Panc1 (cell line): ENCODE results near the gene FILIP1. TPM values are rescaled to one million over a fixed set of nuclear protein-coding genes. Genes with fewer than 3 reads are reported as not detected.
A peak's percentile ranks its signal among the peaks of the same experiment; 100 is the strongest.

Source experiments
- ATAC-seq: fragments of 200-7000 bp; cut with Tn5 transposase; 2 replicates; pipeline ENCODE4 v1.9.1; 2020; ENCODE audit warnings: mild to moderate bottlenecking, moderate library complexity
- BruUV-seq: library from RNA; stranded (reverse); fragments of 400-500 nt; replicated peaks from 2 replicates; lab custom pipeline; 2021; lab: Mats Ljungman, UMichigan
- CTCF ChIA-PET: fragments of 300-600 bp; sonication (Branson Sonifier 250); formaldehyde crosslinking; loops from one replicate; lab custom pipeline; 2022; ENCODE audit warnings: antibody characterized with exemption; lab: Charles Lee
- POLR2A ChIA-PET: fragments of 300-600 bp; sonication (Branson Sonifier 250); formaldehyde crosslinking; loops from one replicate; lab custom pipeline; 2022; ENCODE audit warnings: antibody characterized with exemption; lab: Charles Lee
- DNase-seq: peaks from one replicate; pipeline ENCODE4 v3.0.0-alpha.2; 2010; ENCODE audit warnings: low read depth, low spot score
- H3K27ac ChIP-seq: 2 replicates; pipeline ENCODE4 v1.5.1; 2011; ENCODE audit warnings: mild to moderate bottlenecking, low read length, inconsistent platforms
- H3K27me3 ChIP-seq: fragments of 200-500 bp; sonication (Bioruptor generic); 2 replicates; pipeline ENCODE4 v1.6.0; 2014; ENCODE audit warnings: low read length, inconsistent platforms; ENCODE audit not compliant: control insufficient read depth, insufficient read depth
- H3K36me3 ChIP-seq: fragments of 200-500 bp; sonication (Bioruptor generic); 2 replicates; pipeline ENCODE4 v1.5.1; 2014; ENCODE audit warnings: inconsistent platforms, mild to moderate bottlenecking, low read length, moderate library complexity; ENCODE audit not compliant: control insufficient read depth, insufficient read depth
- H3K4me1 ChIP-seq: 2 replicates; pipeline ENCODE4 v1.5.1; 2011; ENCODE audit warnings: inconsistent platforms, mild to moderate bottlenecking, low read length, moderate library complexity; ENCODE audit not compliant: control insufficient read depth, insufficient read depth
- H3K4me3 ChIP-seq, 2 experiments: 2 replicates each; pipeline ENCODE4 v1.5.1; 2011 to 2012; ENCODE audit warnings: low read depth in 2 of 2, low read length in 2 of 2, mild to moderate bottlenecking in 2 of 2, inconsistent platforms in 1 of 2, moderate library complexity in 1 of 2
- H3K9me3 ChIP-seq: fragments of 200-500 bp; sonication (Bioruptor generic); 2 replicates; pipeline ENCODE4 v1.5.1; 2014; ENCODE audit warnings: low read depth, mild to moderate bottlenecking, inconsistent platforms, low read length, moderate library complexity; ENCODE audit not compliant: control insufficient read depth, insufficient read depth
- POLR2AphosphoS5 ChIP-seq: IDR thresholded peaks from 2 replicates; pipeline ENCODE4 v1.6.1; 2012; ENCODE audit warnings: mild to moderate bottlenecking, low read depth, low read length, moderate library complexity
- SIN3A ChIP-seq: IDR thresholded peaks from 2 replicates; pipeline ENCODE4 v1.6.1; 2012; ENCODE audit warnings: low read depth, mild to moderate bottlenecking, low read length, moderate library complexity, borderline replicate concordance; ENCODE audit not compliant: insufficient read depth
- TCF7L2 ChIP-seq: IDR thresholded peaks from 2 replicates; pipeline ENCODE4 v1.6.1; 2011; ENCODE audit warnings: mild to moderate bottlenecking, low read depth, low read length, inconsistent platforms
- in situ Hi-C: cut with HindIII; loops from 2 replicates; pipeline ENCODE4 v1.10.0; 2016; ENCODE audit warnings: low sequenced_read_pairs, low pct_unique_long_range_greater_than_20kb
- intact Hi-C: fragments of 100-400 bp; cut with micrococcal nuclease; formaldehyde crosslinking; loops from one replicate; pipeline ENCODE4 v1.10.0; 2022; ENCODE audit not compliant: unreplicated experiment
- total RNA-seq: library from RNA; stranded (reverse); gene quantifications from one replicate; pipeline ENCODE4 v1.2.1, GENCODE V29; 2021; ENCODE audit not compliant: unreplicated experiment
- TF ChIP-seq, protein P1 (sequence below), 2 experiments: IDR thresholded peaks; 2 replicates each; pipeline ENCODE4 v1.6.1; 2011 to 2012; ENCODE audit warnings: low read depth in 2 of 2, control low read depth in 1 of 2, low read length in 1 of 2, mild to moderate bottlenecking in 1 of 2, moderate library complexity in 1 of 2; ENCODE audit not compliant: insufficient read depth in 1 of 2
- TF ChIP-seq, protein P2 (sequence below): fragments of 450-650 bp; IDR thresholded peaks from 2 replicates; pipeline ENCODE4 v1.5.1; 2017; ENCODE audit warnings: mild to moderate bottlenecking

Gene FILIP1
- total RNA-seq, 1 experiment from 2014 or later, result 0.26 TPM

DNA sequence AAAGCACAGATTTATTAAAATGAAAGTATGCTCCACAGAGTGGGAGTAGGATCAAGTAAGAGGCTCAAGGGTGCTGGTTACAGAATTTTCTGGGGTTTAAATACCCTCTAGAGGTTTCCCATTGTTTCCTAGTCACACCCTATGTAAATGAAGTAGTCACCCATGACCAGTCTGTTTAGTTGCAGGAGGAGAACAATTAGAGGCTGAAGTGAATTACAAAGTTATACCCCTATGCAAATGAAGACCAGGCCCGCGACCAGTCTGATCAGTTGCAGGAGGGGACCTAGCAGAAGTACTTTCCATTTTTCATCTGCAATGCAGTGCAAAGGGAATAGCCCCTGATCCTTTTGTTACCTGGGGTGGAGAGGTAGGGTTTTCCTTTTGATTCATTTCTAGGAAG is 11.8 kb upstream of the FILIP1 start:
- H3K27me3 ChIP-seq, result no peaks in the 10 kb centered on the region
- intact Hi-C loops, result no loop called here
- DNase-seq (no peak), ATAC-seq (no peak)
- TF ChIP-seq POLR2AphosphoS5 (no peak), SIN3A (no peak), TCF7L2 (no peak)
- TF ChIP-seq, protein P1, sequence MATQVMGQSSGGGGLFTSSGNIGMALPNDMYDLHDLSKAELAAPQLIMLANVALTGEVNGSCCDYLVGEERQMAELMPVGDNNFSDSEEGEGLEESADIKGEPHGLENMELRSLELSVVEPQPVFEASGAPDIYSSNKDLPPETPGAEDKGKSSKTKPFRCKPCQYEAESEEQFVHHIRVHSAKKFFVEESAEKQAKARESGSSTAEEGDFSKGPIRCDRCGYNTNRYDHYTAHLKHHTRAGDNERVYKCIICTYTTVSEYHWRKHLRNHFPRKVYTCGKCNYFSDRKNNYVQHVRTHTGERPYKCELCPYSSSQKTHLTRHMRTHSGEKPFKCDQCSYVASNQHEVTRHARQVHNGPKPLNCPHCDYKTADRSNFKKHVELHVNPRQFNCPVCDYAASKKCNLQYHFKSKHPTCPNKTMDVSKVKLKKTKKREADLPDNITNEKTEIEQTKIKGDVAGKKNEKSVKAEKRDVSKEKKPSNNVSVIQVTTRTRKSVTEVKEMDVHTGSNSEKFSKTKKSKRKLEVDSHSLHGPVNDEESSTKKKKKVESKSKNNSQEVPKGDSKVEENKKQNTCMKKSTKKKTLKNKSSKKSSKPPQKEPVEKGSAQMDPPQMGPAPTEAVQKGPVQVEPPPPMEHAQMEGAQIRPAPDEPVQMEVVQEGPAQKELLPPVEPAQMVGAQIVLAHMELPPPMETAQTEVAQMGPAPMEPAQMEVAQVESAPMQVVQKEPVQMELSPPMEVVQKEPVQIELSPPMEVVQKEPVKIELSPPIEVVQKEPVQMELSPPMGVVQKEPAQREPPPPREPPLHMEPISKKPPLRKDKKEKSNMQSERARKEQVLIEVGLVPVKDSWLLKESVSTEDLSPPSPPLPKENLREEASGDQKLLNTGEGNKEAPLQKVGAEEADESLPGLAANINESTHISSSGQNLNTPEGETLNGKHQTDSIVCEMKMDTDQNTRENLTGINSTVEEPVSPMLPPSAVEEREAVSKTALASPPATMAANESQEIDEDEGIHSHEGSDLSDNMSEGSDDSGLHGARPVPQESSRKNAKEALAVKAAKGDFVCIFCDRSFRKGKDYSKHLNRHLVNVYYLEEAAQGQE (IDR thresholded peaks at IDR 0.05; ENCODE audit: insufficient read depth in 1 of 2, low read depth in 2 of 2, low read length in 1 of 2), result no peak
- TF ChIP-seq, protein P2, sequence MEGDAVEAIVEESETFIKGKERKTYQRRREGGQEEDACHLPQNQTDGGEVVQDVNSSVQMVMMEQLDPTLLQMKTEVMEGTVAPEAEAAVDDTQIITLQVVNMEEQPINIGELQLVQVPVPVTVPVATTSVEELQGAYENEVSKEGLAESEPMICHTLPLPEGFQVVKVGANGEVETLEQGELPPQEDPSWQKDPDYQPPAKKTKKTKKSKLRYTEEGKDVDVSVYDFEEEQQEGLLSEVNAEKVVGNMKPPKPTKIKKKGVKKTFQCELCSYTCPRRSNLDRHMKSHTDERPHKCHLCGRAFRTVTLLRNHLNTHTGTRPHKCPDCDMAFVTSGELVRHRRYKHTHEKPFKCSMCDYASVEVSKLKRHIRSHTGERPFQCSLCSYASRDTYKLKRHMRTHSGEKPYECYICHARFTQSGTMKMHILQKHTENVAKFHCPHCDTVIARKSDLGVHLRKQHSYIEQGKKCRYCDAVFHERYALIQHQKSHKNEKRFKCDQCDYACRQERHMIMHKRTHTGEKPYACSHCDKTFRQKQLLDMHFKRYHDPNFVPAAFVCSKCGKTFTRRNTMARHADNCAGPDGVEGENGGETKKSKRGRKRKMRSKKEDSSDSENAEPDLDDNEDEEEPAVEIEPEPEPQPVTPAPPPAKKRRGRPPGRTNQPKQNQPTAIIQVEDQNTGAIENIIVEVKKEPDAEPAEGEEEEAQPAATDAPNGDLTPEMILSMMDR, result no peak
- ChIA-PET POLR2A (no interaction called here), CTCF (no interaction called here)
- no peaks in the 10 kb centered on the region for H3K4me1 ChIP-seq
- H3K27ac ChIP-seq, result no peak overlapping the region
- no peaks in the 10 kb centered on the region for H3K36me3 ChIP-seq
- no peaks in the 10 kb centered on the region for H3K9me3 ChIP-seq
- in situ Hi-C loops, result no loop called here
- no TSS peak for BruUV-seq
- H3K4me3 ChIP-seq, result no peak overlapping the region

DNA sequence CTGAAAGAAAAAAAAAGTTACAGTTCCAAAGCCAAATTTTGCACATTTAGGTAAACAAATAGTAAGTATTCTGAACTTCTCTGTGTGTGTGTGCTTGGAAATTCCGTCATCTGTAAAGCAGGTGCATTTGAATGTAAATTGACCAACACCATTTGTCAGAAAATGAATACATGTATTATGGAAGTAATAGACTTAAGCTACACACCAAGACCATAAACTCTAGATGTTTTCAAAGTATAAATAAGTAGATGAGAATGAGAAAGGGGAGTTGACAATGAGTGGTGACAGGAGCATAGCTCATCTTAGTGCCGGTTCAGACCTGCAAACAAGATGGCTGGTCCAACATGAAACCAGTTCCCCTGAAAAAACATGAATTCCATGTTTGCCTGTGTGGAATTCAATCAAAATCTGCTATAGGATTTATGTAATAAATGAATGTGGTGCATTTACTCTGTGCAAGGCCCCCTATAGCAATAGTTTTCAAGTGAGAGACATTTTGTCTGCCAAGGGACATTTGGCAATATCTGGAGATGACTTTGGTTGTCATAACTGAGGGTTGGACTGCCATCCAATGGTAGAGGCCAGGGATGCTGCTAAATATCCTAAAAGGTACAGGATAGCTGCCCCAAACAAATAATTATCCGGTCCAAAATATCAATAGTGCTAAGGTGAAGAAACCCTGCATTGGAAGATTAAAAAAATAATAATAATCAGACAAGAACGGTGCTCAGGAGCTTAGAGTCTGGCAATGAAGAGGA is 11.0 kb upstream of the FILIP1 start:
- in situ Hi-C loops, result no loop called here
- Histone ChIP-seq H3K4me1 (no peaks in the 10 kb centered on the region), H3K4me3 (no peak overlapping the region), H3K9me3 (no peaks in the 10 kb centered on the region), H3K27ac (no peak overlapping the region), H3K27me3 (no peaks in the 10 kb centered on the region), H3K36me3 (no peaks in the 10 kb centered on the region)
- TF ChIP-seq TCF7L2 (no peak), POLR2AphosphoS5 (no peak), SIN3A (no peak)
- TF ChIP-seq, protein P1 (IDR thresholded peaks at IDR 0.05; ENCODE audit: insufficient read depth in 1 of 2, low read depth in 2 of 2, low read length in 1 of 2), result no peak
- TF ChIP-seq, protein P2, result peak; percentile 16; the same call in 1 of the 2 replicates
- ChIA-PET POLR2A (no interaction called here), CTCF (no interaction called here)
- BruUV-seq, result no TSS peak
- DNase-seq, result no peak
- no peak for ATAC-seq
- intact Hi-C loops, result no loop called here
